ENCODE measurements around the gene VPS36. TPM values are rescaled to one million over a fixed set of nuclear protein-coding genes. Genes with fewer than 3 reads are reported as not detected.
"Not testable (repeated sequence)": the region's sequence is repeated elsewhere in the genome, so short reads cannot be mapped to it uniquely, and the experiment has no call there.

The VPS36 gene
- total RNA-seq, 1 experiment from 2014 or later = 29.2 TPM

DNA sequence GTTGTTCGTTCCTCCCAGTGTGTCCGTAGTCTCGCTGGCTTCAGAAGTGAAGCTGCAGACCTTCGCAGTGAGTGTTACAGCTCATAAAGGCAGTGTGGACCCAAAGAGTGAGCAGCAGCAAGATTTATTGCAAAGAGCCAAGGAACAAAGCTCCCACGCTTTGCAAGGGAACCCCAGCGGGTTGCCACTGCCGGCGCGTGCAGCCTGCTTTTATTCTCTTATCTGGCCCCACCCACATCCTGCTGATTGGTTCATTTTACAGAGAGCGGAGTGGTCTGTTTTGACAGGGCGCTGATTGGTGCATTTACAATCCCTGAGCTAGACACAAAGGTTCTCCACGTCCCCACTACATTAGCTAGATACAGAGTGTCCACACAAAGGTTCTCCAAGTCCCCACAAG lies 43.0 kb downstream of the VPS36 start:
- H3K4ac ChIP-seq (ENCODE audit: low read depth, low read length); H3K4me2 ChIP-seq (ENCODE audit: insufficient read depth, insufficient read length, low read length); H3K4me1 Mint-ChIP-seq; H2BK20ac ChIP-seq (ENCODE audit: low read depth, low read length, poor library complexity, severe bottlenecking); H4K91ac ChIP-seq (ENCODE audit: insufficient read length, low read depth, low read length); H3K27ac Mint-ChIP-seq; H3K27ac ChIP-seq (ENCODE audit: insufficient read length, low read depth, low read length); H2AFZ ChIP-seq (ENCODE audit: low read length); H3K9ac ChIP-seq (ENCODE audit: extremely low read depth, insufficient read length, low read length); H3K18ac ChIP-seq (ENCODE audit: insufficient read length, low read depth, low read length); H4K5ac ChIP-seq (ENCODE audit: insufficient read length, low read depth, low read length); H2BK120ac ChIP-seq (ENCODE audit: low read depth, low read length, poor library complexity, severe bottlenecking); H4K20me1 ChIP-seq (ENCODE audit: control insufficient read depth, insufficient read depth, insufficient read length); DNase-seq; H3K56ac ChIP-seq (ENCODE audit: insufficient read length, low read depth, low read length); H3K4me1 ChIP-seq (ENCODE audit: insufficient read depth, low read length); H2BK15ac ChIP-seq (ENCODE audit: low read depth, low read length); H3K14ac ChIP-seq (ENCODE audit: insufficient read depth, low read length); H2AK5ac ChIP-seq (ENCODE audit: insufficient read length, low read length); H3K27me3 ChIP-seq (ENCODE audit: insufficient read depth, low read length); H4K8ac ChIP-seq (replicated peaks; ENCODE audit: insufficient read length, low read depth, low read length); H3K79me2 ChIP-seq (ENCODE audit: insufficient read depth, low read length); H3K9me3 Mint-ChIP-seq; H3K23ac ChIP-seq (ENCODE audit: insufficient read length, low read depth, low read length); H3K9me3 ChIP-seq (ENCODE audit: control insufficient read depth, low read depth, low read length); H3K36me3 Mint-ChIP-seq (ENCODE audit: insufficient read depth in 1 of 3, low read depth in 3 of 3); H3K23me2 ChIP-seq (ENCODE audit: insufficient read length, low read depth, low read length, poor library complexity, severe bottlenecking); H2BK12ac ChIP-seq (ENCODE audit: insufficient read length, low read depth, low read length); H3K79me1 ChIP-seq (ENCODE audit: insufficient read depth, low read depth, low read length, poor library complexity, severe bottlenecking); H2BK5ac ChIP-seq (ENCODE audit: insufficient read length, low read length); H3T11ph ChIP-seq (ENCODE audit: low read length): not testable (repeated sequence)
- peaks cover 42% of the 10 kb centered on the region for H3K27me3 Mint-ChIP-seq (ENCODE audit: low read depth)
- WGBS (ENCODE audit: extremely low coverage, insufficient read length, low lambda C conversion rate) = no CpG with 5 or more reads among the region's 12 CpGs
- H3K4me3 Mint-ChIP-seq = peak overlapping the region in 1 of 2 experiments; percentile 9; a peak in 1 of 5 replicates
